Occipital lobe (tissue), 2 donors: Measurements from ENCODE around the gene JMJD8. TPM values are rescaled to one million over a fixed set of nuclear protein-coding genes. Genes with fewer than 3 reads are reported as not detected.

ENCODE experiments used
- DNase-seq: peaks from one replicate; lab custom pipeline; 2025; lab: John Stamatoyannopoulos, UW
- total RNA-seq: library from RNA; depleted of rRNA; stranded (reverse); fragments of >200 nt; gene quantifications from one replicate; pipeline ENCODE4 v1.2.3, GENCODE V29; 2014

The JMJD8 gene
- total RNA-seq, 1 donor from 2014 or later: 14.3 TPM

DNA sequence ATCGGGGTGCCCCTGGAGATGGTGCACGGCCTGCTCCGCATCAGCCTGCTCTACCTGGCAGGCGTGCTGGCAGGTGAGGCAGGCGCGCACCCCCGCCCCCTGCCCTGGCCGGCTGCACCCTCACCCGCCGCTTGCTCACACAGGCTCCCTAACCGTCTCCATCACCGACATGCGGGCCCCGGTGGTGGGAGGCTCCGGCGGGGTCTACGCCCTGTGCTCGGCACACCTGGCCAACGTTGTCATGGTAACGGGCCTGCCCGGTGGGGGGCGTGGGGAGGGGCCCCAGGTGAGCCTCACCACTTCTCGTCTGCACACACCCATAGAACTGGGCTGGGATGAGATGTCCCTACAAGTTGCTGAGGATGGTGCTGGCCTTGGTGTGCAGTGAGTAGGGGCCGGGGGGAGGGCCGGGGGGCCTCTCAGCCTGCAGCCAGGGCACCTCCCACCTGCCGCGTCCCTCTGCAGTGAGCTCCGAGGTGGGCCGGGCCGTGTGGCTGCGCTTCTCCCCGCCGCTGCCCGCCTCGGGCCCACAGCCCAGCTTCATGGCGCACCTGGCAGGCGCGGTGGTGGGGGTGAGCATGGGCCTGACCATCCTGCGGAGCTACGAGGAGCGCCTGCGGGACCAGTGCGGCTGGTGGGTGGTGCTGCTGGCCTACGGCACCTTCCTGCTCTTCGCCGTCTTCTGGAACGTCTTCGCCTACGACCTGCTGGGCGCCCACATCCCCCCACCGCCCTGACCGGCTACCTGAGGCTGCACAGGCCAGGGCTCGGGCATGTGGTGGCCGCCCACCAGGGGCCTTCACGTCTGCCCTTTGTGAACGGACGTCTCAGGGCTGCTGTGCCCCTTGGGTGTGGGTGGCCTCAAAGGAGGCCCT is 6.6 kb downstream of the JMJD8 start:
- DNase-seq: no peak

DNA sequence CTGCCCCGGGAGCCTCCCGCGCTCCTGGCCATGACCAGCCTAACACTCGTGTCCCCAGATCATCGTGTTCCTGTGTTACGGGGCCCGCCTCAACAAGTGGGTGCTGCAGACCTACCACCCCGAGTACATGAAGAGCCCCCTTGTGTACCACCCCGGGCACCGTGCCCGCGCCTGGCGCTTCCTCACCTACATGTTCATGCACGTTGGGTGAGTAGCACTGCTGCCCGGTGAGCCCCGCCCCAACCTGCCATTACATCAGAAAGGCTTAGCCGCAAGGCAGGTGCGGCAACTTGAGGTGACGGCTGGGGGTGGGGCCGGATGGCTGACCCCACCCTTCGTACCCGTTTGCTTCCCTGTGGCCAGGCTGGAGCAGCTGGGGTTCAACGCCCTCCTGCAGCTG is 7.2 kb downstream of the JMJD8 start:
- no peak for DNase-seq

DNA sequence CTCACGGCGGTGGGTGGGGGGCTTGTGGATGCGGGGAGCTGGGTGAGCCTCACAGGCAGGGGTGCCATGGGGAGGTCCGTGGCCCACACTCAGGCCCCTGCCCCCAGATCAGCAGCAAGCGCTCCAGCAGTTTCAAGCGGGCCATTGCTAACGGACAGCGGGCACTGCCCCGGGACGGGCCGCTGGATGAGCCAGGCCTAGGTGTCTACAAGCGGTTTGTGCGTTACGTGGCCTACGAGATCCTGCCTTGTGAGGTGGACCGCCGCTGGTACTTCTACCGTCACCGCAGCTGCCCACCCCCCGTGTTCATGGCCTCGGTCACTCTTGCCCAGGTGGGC is 7.6 kb downstream of the JMJD8 start:
- DNase-seq: no peak

DNA sequence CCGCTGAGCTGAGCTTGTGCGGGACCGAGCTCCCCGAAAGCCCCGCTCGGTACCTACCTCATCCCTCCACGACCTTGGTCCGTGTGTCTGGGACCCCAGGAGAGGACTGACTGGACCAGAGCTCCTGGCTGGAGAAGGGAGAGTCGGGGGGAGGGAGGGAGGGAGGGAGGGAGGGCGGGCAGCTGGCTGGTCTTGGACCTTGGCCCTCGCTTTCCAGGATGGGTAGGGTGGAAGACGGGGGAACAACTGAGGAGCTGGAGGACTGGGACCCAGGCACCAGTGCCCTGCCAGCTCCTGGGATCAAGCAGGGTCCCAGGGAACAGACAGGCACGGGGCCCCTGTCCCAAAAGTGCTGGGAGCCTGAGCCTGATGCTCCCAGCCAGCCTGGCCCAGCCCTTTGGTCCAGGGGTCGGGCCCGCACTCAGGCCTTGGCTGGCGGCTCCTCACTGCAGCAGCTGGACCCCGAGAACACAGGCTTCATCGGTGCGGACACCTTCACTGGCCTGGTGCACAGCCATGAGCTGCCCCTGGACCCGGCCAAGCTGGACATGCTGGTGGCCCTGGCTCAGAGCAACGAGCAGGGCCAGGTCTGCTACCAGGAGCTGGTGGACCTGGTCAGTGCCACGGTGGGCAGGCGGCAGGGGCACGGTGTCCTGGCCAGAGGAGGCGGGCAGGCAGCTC is 8.1 kb downstream of the JMJD8 start:
- no peak for DNase-seq

DNA sequence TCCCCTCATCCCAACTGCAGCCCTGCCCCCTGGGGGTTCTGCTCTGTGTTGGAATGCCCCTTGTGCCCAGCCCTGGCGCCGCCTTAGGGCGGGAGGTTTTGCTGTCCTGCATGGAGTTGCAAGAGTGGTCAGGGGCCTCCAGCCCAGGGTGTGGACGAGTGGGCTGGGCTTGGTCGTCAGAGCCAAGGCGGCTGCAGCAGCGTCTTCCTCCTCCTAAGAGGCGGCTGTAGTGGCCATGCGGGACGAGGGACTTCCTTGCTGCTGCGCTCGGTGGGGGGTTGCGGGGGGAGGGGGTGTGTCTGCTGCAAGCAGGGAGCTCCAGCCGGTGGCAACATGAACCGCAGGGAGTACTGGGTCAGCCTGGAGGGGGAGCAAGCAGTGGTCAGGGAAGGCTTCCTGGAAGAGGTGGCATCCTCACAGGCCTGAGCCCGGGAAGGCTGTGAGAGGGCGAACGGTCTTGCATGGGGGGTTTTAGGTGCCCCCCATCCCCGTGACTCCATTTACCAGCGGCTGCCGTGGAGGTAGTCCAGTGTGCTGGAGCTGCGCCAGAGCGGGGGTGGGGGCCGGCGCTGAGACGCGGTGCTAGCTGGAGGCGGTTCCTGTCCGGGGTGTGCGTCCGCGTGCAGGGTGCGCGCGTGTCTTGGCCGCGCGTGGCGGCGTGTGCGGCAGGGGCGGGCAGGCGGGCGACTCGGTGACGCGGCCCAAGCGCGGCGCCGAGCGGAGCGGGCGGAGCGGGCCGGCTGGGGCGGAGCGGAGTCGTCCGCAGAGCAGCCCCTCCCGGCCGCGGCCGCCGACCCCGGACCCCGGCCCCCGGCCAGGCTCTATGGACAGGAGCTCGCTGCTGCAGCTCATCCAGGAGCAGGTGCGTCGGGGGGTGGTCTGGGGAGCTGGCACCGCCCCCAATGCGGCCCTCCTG is 8.9 kb downstream of the JMJD8 start, which contains the start of gene RHBDL1:
TSS of gene RHBDL1 (plus strand) at position 704 of the 916 bp plus-strand sequence. CDS start at position 824, 120 bp downstream.
- peak; percentile 50 for DNase-seq

DNA sequence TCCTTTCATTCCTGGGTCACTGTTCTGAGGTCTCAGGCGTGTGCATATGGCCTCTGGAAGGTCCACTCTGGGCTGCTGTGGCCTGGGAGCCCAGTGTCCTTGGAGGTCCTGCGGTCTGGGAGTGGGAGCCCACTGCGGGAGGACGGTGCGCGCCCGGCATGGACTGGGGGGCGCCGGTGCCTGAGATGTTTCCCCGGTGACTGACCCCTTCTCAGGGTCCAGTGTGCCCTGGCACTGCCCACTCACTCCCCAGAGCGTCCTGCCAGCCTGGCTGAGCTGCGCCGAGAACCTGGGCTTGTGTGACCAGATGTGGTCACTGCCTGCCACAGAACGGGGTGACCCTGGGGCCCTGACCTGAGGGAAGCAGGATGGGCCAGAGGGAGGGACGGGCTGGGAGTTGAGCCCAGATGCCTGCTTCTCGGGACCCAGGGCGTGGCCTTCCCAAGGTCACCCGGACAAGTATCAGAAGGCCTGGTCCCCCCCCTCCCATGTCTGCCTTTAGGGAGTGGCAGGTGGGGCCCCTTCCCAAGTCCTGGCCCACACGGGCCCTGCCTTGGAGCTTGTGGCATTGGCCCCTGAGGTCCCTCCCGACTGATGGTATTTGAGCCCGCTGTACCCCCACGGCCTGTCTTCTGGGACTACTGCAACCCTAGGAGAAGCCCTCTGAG is 9.8 kb downstream of the JMJD8 start:
- DNase-seq: no peak

DNA sequence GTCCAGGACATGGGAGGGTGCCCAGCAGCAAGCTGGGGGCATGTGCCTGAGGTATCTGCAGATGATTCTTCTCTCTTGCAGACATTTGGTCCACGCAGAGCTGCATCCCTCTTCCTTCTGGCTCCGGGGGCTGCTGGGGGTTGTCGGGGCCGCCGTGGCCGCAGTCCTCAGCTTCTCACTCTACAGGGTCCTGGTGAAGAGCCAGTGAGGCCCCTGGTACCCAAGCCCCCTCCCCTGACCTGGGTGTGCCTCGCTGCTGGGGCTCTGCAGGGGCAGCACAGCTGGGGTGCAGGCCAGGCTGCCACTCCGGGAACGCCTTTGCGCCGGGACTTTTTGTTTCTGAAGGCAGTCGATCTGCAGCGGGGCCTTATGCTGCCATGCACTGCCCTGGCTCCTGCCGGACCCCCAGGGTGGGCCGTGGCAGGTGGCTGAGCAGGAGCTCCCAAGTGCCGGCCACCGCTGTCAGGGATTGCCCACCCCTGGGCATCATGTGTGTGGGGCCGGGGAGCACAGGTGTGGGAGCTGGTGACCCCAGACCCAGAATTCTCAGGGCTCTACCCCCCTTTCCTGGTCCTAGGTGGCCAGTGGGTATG is 10.6 kb downstream of the JMJD8 start:
- no peak for DNase-seq

DNA sequence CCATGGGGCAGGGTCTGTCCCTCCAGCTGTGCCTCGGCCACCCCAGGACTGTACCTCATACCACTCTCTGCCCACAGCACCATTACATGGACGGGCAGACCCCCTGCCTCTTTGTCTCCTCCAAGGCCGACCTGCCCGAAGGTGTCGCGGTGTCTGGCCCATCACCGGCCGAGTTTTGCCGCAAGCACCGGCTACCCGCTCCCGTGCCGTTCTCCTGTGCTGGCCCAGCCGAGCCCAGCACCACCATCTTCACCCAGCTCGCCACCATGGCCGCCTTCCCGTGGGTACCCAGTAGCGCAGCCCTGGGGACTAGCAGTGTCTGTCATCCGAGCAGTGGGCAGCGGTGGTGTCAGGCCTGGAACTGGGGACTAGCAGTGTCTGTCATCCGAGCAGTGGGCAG is 11.3 kb downstream of the JMJD8 start:
- DNase-seq: no peak

DNA sequence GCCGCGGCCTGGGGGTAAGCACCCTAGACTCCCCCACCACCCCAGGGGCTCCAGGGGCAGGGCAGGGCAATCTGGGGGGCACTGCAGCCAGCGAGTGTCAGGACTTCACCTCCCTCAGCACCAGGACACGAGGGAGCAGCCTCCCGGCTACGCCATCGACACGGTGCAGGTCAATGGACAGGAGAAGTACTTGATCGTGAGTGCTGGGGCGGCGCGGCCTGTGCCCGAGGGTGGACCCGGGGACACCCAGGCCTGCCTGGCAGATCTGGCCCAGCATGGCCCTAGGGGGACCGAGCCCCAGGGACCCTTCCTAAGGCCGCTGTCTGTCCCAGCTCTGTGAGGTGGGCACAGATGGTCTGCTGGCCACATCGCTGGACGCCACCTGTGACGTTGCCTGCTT is 11.8 kb downstream of the JMJD8 start:
- no peak for DNase-seq

DNA sequence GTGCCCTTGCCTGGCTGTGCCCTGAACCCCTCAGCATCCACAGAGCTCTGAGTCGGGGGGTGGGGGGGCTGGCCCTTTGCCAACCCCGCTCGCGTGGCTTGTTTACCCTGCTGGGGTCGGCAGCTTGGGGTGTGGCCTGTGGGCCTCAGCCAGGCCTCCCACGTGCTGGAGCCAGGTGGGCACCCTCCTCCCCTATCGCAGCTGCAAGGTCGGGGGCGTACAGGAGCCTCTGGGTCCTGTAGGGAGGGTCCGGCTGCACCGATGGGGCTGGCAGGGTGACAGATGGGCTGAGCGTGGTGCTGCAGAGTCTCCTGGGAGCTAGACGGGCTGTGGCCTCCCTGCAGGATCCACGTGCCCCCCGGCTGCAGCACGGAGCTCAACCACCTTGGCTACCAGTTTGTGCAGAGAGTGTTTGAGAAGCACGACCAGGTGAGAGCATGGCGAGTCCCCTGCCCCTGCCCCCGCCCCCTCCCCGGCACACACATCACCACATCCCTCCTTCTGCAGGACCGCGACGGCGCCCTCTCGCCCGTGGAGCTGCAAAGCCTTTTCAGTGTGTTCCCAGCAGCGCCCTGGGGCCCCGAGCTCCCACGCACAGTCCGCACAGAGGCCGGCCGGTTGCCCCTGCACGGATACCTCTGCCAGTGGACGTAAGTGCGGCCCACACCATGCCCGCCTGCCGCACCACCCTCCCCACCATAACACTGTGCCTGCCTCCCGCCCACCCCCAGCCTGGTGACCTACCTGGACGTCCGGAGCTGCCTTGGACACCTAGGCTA is 12.6 kb downstream of the JMJD8 start:
- no peak for DNase-seq

DNA sequence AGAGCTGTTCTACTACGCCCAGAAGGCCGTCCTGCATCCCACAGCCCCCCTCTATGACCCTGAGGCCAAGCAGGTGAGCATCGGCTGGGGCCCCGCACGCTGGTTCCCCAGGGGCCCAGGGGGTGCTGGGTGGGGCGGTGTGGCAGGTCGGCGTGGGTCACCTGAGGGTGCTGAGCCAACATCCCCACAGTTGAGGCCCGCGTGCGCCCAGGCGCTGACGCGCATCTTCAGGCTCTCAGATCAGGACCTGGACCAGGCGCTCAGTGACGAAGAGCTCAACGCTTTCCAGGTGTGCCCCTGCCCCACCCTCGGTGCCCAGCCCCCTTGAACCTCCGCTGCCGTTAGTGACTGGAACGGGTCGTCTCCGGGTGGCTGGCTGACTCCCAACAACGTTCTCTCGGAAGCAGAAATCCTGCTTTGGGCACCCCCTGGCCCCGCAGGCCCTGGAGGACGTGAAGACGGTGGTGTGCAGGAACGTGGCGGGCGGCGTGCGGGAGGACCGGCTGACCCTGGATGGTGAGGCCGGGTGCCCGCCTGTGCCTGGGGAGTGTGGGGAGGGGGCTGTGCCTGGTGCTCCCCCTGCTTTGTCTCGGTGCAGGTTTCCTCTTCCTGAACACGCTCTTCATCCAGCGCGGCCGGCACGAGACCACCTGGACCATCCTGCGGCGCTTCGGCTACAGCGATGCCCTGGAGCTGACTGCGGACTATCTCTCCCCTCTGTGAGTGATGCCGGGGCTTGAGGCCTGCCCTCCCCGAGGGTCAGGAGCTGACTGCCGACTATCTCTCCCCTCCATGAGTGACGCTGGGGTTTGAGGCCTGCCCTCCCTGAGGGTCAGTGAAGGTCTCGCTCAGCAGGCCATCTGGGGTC is 13.4 kb downstream of the JMJD8 start:
- no peak for DNase-seq

DNA sequence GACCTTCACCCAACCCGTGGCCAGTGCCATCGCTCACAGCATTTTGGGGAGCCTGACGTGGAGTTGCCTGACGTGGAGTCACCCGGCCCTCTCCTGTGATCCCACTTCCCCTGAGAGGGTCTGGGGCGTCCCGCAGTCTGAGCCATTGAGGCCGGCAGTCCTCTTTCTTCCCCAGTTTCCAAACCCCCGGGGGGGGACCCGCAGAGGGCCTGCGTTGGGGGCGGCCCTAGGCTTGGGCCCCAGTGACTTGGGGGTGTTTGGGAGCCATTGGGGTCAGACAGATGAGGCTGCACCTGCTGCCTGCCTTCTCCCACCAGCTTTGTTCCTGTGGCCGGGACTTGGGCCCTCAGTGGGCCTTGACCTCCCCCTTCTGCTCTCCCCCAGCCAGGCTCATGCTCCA is 14.5 kb downstream of the JMJD8 start:
- no peak for DNase-seq

DNA sequence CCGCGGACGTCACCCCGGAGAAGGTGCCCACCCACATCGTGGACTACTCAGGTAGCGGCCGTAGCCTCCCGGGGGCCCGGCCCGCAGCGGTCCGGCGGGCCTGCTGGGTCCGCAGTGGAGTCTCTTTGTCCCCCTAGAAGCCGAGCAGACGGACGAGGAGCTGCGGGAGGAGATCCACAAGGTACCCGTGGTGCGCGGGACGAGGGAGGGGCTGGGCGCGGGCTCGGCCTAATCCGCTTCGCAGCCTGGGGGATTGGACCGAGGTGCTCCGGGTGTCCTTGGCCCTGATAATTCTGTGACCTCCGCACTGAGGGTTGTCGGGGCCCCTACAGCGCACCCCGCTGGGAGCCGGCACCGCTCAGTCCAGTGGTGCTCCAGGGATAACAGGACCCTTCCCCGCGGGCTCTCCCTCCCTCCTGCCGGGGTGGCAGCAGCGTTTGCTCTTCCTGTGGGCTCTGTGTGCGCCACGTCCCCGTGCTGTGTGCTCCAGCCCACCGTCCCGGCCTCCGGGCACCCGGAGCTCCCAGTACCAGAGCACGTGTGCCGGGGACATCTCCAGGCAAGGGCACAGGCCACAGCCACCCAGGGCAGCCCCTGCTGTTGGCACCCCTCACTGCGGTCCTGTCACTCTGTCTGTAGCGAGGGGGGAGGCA is 15.5 kb downstream of the JMJD8 start:
- DNase-seq: no peak

DNA sequence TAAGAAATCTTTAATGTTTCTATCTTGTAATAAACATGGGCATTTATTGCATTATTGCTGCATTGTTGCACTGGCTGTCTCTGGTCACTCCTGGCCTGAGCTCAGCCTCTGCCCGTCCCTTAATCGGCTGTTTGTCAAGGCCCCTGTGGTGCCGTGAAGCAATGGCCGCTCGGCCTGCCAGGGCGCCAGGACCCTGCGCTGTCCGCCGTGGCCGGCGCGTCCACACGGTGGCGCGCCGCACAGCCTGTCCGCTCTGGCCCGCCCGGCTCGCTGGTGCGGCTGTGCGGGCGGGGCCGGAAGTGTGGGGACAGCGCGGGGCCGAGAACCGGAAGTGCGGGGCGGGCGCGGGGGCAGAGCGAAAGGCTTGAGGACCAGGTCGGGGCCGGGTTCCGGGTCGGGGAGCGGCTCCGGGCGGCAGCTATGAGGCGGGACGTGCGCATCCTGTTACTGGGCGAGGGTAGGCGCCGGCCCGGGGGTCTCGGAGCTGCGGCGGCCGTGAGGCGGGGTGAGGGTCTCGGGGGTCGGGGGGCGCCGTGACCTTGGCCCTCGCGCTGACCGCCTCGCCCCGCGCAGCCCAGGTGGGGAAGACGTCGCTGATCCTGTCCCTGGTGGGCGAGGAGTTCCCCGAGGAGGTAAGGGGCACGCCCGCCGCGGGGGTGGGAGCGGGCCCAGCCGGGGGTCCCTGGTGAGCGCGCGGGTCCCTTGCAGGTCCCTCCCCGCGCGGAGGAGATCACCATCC is 16.2 kb downstream of the JMJD8 start, which contains the start of gene RHOT2:
TSS of gene RHOT2 (plus strand) at position 353 of the 739 bp plus-strand sequence. CDS start at position 421, 68 bp downstream.
- DNase-seq: peak; percentile 82

DNA sequence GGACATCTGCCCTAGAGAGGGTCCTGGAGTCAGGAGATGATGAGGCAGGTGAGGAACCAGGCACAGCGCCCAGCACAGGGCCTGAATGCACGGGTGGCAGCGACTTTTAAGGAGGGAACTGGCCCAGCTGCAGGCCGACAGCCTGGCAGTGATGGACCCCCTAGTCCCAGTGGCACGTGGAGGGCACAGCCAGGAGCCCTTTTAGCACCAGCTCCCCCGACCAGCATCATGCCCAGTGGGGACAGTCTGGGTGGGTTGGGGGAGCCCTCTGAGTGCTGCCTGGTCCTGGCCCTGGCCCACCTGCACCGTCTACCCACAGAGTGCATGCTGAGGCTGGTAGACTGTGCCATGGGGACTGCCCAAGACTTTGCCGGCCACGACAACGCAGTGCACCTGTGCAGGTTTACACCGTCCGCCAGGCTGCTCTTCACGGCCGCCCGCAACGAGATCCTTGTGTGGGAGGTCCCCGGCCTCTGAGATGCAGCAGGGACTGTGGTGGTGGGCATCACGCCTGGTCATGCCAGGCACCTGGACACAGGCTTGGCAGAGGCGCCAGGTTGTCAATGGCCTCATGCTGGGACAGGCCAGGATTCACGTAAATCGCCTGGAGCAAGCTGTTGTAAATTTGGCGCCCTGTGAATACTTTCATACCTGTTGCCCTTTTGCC is 16.9 kb downstream of the JMJD8 start:
- DNase-seq: no peak

DNA sequence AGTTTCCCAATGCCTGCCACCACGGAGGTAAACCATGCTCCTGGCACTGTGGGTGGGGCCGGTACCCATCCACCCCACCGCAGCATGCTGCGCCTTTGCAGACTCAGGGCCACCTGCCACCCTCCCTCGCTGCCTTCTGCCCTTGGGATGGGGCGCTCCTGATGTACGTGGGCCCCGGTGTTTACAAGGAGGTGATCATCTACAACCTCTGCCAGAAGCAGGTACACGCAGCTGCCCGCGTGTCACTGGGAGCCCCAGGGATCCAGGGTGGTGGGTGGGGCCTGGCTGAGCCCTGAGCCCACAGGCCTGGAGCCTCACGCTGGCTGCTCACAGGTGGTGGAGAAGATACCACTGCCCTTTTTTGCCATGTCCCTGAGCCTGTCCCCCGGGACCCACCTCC is 17.6 kb downstream of the JMJD8 start:
- no peak for DNase-seq

DNA sequence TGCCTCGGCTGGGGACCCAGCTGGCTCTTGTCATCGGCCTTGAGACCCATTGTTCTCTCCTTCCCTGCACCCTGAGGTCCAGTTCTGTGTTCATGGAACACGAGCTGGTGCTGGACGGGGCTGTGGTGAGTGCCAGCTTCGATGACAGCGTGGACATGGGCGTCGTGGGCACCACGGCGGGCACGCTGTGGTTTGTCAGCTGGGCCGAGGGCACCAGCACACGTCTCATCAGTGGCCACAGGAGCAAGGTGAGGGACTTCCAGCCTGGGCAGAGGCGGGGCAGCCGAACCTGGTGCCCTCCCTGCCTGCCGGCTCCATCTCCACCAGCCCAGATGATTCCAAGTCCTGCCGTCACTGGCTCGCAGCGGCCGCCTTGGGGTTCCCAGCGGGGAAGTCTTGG is 21.5 kb downstream of the JMJD8 start:
- no peak for DNase-seq
